Neural crest cell (in vitro differentiated cells): Measurements from ENCODE around the gene CD52. TPM values are rescaled to one million over a fixed set of nuclear protein-coding genes. Genes with fewer than 3 reads are reported as not detected.
"Not testable (repeated sequence)": the region's sequence is repeated elsewhere in the genome, so short reads cannot be mapped to it uniquely, and the experiment has no call there.

ENCODE experiments used
- DNase-seq: peaks from one replicate; pipeline ENCODE4 v3.0.0; 2021; ENCODE audit warnings: low read depth, mixed read lengths, low spot score
- H3K27ac Mint-ChIP-seq: one replicate; pipeline ENCODE4 v1.8.0; 2021; ENCODE audit warnings: mild to moderate bottlenecking, mixed read lengths; ENCODE audit not compliant: unreplicated experiment
- H3K27me3 Mint-ChIP-seq: 2 replicates; pipeline ENCODE4 v1.8.0; 2021; ENCODE audit warnings: low read depth, mild to moderate bottlenecking, mixed read lengths
- H3K36me3 Mint-ChIP-seq: 2 replicates; pipeline ENCODE4 v1.8.0; 2021; ENCODE audit warnings: low read depth, mild to moderate bottlenecking, mixed read lengths
- H3K4me1 Mint-ChIP-seq: 2 replicates; pipeline ENCODE4 v1.8.0; 2021; ENCODE audit warnings: mixed read lengths
- H3K4me3 Mint-ChIP-seq: one replicate; pipeline ENCODE4 v1.8.0; 2021; ENCODE audit warnings: mild to moderate bottlenecking, mixed read lengths
- H3K9me3 Mint-ChIP-seq: 2 replicates; pipeline ENCODE4 v1.8.0; 2021; ENCODE audit warnings: mixed read lengths
- total RNA-seq: library from RNA; stranded (reverse); gene quantifications from 2 replicates; pipeline ENCODE4 v1.2.1, GENCODE V29; 2021
- TF ChIP-seq, protein P1 (sequence below): fragments of 200-600 bp; sonication (generic); conservative IDR thresholded peaks from 2 replicates; pipeline ENCODE4 v1.5.0; 2021; ENCODE audit warnings: antibody characterized with exemption, mild to moderate bottlenecking

Gene CD52
- total RNA-seq, 1 donor from 2014 or later = not detected

DNA sequence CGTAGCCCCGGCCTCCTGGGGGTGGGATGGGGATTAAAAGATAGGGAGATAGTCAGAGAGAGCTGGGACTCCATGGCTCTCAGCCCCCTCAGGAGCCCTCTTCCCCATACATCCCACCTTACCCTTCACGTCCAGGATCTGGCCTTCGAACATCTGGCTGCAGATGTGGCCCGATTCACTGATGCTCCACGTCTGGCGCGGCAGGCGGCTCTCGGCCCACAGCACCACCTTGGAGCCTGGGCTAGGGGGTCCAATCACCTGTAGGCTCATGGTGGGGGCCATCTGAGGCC, 4.2 kb downstream of the CD52 start:
- Mint-ChIP-seq H3K36me3 (no peaks in the 10 kb centered on the region), H3K9me3 (no peaks in the 10 kb centered on the region), H3K27ac (no peak overlapping the region), H3K4me3 (no peak overlapping the region), H3K27me3 (no peaks in the 10 kb centered on the region), H3K4me1 (peaks cover 11% of the 10 kb centered on the region)
- no peak for DNase-seq
- TF ChIP-seq, protein P1, sequence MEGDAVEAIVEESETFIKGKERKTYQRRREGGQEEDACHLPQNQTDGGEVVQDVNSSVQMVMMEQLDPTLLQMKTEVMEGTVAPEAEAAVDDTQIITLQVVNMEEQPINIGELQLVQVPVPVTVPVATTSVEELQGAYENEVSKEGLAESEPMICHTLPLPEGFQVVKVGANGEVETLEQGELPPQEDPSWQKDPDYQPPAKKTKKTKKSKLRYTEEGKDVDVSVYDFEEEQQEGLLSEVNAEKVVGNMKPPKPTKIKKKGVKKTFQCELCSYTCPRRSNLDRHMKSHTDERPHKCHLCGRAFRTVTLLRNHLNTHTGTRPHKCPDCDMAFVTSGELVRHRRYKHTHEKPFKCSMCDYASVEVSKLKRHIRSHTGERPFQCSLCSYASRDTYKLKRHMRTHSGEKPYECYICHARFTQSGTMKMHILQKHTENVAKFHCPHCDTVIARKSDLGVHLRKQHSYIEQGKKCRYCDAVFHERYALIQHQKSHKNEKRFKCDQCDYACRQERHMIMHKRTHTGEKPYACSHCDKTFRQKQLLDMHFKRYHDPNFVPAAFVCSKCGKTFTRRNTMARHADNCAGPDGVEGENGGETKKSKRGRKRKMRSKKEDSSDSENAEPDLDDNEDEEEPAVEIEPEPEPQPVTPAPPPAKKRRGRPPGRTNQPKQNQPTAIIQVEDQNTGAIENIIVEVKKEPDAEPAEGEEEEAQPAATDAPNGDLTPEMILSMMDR = no peak

DNA sequence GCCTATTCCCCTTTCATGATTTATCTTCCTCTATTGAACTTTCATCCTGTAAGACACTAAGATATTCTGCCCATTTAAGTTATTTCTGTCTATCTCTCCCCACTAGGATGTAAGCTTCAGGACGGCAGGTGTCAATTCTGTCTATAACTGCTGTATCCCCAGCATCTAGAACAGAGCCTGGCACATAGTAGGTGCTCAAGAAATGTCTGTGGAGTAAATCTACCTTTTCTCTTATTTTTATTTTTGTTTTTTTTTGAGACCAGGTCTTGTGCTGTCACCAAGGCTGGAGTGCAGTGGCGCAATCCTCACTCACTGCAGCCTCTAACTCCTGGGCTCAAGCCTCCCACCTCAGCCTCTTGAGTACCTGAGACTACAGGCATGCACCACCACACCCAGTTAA, 5.6 kb downstream of the CD52 start:
- Mint-ChIP-seq H3K4me1 (peaks cover 5% of the 10 kb centered on the region), H3K4me3 (no peak overlapping the region), H3K36me3 (no peaks in the 10 kb centered on the region), H3K27ac (no peak overlapping the region), H3K9me3 (no peaks in the 10 kb centered on the region), H3K27me3 (no peaks in the 10 kb centered on the region)
- no peak for DNase-seq
- TF ChIP-seq, protein P1 = no peak

DNA sequence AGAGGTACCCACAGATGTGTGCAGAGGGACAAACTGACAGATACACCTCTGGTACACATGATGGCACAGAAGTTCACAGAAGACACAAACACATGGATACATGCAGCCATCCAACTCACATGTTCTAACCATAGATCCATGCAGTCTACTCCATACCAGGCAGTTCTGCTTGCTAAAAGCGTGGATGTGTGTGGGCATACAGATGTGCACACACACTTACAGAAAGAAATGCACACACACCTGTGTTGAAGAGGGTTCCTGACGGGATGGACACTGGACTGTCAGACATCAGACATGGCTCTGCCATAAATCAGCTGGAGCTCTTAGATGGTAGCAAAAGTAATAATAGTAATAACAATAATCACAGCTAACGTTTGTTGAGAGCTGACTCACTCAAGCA, 6.8 kb downstream of the CD52 start:
- Mint-ChIP-seq H3K4me3 (no peak overlapping the region), H3K27ac (no peak overlapping the region), H3K36me3 (no peaks in the 10 kb centered on the region), H3K4me1 (peaks cover 5% of the 10 kb centered on the region), H3K9me3 (no peaks in the 10 kb centered on the region), H3K27me3 (no peaks in the 10 kb centered on the region)
- TF ChIP-seq, protein P1 = no peak
- no peak for DNase-seq

DNA sequence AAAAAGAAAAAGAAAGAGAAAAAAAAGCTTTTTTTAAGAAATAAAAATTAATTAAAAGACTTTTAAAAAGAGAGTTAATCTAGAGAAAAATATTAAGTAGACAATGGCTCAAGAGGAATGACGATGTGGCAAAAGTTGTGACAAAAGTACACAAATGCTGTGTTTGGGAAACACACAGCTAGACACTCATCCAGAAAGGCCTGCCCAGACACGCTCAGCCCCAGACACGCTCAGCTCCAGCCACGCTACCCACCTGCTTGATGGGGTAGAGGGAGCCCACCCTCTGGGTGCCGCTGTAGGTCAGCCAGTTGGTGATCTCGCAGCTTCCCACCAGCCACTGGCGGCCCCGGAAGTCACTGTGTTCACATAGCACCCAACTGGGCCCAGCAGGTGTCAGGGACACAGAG, 10.2 kb downstream of the CD52 start:
- Mint-ChIP-seq H3K4me3 (no peak overlapping the region), H3K9me3 (no peaks in the 10 kb centered on the region), H3K4me1 (no peaks in the 10 kb centered on the region), H3K27me3 (no peaks in the 10 kb centered on the region), H3K27ac (peak overlapping the region; percentile 50), H3K36me3 (no peaks in the 10 kb centered on the region)
- TF ChIP-seq, protein P1 = no peak
- DNase-seq = no peak

DNA sequence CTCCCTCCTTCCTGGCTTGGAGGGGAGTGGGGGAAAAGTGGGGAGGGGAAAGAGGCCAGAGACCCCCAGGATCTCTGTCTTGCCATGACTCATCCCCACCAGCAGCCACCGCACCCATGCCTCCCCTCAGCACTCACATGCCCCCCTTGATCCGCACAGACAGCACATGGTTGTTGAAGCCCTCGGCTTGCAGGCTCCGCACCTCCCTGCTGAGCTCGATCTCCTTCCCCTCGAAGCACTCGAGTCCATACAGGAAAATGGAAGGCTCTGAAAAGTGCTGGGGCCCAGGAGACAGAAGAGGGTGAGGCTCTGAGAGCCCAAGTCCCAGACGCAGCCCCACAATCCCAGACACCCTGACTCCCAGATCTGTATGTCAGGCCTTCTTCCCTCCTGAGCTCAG, 10.8 kb downstream of the CD52 start:
- H3K9me3 Mint-ChIP-seq = no peaks in the 10 kb centered on the region
- no peaks in the 10 kb centered on the region for H3K4me1 Mint-ChIP-seq
- peak overlapping the region; percentile 27 for H3K27ac Mint-ChIP-seq
- no peak overlapping the region for H3K4me3 Mint-ChIP-seq
- TF ChIP-seq, protein P1 = no peak
- H3K27me3 Mint-ChIP-seq = no peaks in the 10 kb centered on the region
- no peak for DNase-seq
- H3K36me3 Mint-ChIP-seq = no peaks in the 10 kb centered on the region

DNA sequence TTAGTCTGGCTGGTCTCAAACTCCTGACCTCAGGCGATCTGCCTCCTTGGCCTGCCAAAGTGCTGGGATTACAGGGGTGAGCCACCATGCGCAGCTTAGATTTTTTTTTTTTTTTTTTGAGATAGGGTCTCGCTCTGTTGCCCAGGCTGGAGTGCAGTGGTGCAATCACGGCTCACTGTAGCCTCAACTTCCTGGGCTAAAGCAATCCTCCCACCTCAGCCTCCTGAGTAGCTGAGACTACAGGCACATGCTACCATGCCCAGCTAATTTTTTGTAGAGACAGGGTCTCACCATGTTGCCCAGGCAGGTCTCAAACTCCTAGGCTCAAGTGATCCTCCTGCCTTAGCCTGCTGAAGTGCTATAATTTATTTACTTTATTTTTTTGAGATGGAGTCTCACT, 11.6 kb downstream of the CD52 start:
- DNase-seq, H3K36me3 Mint-ChIP-seq, H3K4me3 Mint-ChIP-seq, H3K9me3 Mint-ChIP-seq, H3K4me1 Mint-ChIP-seq, H3K27ac Mint-ChIP-seq, H3K27me3 Mint-ChIP-seq: not testable (repeated sequence)
